ENCODE results near the gene TRRAP.

Gene TRRAP

DNA sequence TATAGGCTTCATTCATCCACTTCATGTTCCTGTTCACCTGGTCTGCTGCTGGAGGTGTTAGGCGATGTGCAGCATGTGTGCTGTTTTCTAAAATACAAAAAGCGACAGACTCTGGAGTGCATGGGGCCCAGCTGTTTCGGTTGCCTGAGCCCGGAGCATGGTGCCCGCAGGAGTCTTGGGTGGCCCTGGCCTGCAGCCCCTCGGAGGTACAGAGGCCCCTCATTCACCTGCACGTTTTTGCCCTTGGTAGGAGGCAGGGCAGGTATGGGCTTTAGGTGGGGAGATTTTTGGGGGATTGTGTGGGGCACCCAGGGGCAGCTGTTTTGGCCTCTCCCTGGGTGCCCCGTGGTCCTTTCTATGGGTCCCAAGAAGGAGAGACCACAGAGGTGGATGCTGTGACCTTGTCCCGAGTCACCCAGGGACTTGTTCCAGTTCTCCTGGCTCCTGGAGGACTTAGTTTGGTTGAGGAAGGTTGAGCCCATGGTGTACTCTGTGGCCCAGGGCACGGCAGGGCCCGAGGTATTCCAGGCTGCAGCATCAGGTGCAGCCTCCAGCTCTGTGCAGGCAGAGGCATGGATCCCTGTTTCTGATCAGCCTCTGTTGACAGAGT, 130.7 kb downstream of the TRRAP start:
- no peak for DNase-seq

GRCh38 chr7:99010281-99010680, 131.9 kb downstream of the TRRAP start:
- DNase-seq, result no peak

DNA sequence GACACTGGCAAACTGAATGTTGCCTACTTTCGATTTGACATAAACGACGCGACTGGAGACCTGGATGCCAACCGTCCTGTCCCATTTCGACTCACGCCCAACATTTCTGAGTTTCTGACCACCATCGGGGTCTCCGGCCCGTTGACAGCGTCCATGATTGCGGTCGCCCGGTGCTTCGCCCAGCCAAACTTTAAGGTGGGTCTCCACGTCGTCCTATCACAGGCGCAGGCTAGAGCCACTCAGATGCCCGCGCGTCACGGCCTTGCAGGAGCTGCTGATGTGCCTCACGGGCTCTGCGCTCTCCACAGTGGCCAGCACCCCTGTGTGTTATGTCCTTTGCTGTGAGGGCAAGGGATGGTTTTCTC, 133.0 kb downstream of the TRRAP start:
- no peak for DNase-seq

GRCh38 chr7:99011706-99012404, 133.5 kb downstream of the TRRAP start:
- DNase-seq, result no peak

GRCh38 chr7:99012722-99013121, 134.4 kb downstream of the TRRAP start:
- no peak for DNase-seq

GRCh38 chr7:99013266-99014112, 135.2 kb downstream of the TRRAP start:
- DNase-seq, result no peak

GRCh38 chr7:99014113-99014985, 136.0 kb downstream of the TRRAP start:
- no peak for DNase-seq

GRCh38 chr7:99016196-99016595, 137.9 kb downstream of the TRRAP start:
- DNase-seq, result no peak

DNA sequence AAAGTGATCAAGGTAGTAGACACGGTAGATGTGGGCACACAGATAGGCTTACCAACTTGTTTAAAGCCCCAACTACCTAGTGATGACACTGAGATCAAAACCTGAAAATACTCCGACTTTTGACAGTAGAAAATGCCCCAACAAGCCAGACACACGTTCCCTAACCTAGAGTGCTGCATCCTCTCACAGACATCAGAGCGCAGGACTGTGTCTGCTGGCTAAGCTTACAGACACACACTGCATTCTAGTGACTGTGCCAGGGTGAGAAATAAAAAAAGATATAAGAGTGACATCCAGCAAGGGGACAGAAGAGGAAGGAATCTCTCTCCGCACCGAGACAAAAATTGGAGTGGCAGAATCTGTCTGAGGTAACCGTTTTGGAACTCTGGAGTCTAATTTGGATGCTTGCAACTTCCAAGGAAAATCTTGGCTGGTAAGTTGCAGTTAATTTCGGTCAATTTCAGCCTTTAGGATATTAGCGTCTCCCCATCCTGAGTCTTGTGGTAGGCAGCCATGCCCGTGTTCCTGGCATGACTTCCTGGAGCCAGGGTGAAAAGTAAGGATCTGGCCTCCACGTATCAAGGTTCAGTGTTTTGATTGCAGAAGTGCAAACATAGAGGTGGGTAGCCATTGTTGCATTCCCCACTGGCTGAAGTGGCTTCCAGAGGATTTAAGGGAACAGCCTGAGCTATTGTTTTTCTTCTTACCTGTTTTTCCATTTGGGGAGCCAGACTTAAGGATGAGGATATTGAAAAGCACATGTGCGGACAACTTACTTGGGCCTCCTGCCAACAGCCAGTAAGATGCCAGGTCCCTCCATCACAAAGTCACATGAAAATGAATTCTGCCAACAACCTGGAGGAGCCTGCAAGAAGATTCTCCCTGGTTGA, 141.4 kb downstream of the TRRAP start:
- no peak for DNase-seq

DNA sequence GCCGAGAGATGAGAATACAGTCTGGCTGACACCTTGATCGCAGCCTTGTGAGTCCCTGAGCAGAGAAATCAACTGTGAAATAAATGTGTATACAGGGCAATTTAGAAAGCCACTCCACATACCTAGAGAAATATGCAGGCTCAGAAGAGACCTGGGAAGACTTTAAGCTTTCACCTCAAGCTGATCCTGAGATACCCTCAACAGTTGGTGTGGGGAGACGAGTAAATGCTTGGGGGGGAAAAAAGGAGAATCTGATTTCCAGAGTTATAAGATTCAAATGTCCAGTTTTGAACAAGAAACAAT, 142.0 kb downstream of the TRRAP start:
- no peak for DNase-seq

GRCh38 chr7:99021941-99022560, 143.7 kb downstream of the TRRAP start:
- no peak for DNase-seq

- DNase-seq, result no peak
Measured at GRCh38 chr7:99024066-99024465, 145.7 kb downstream of the TRRAP start.

DNA sequence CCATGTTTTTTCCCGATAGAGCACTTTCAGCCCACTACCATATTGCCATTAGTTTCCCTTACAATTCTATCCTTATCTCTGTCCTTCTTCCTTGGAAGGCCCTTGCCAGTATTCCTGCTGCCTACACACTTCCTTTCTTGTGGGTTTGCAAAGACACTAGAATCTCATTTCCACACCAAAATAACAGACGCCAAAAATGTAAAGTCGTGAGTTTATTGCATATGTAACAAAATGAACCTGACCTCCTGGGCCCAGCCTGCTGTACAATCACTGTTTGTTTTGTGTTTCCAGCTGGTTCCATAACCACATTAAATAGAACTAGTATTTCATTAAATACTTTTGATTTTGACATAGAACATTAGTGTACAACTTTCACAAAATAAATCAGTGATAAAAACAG, 148.9 kb downstream of the TRRAP start:
- DNase-seq, result no peak

DNA sequence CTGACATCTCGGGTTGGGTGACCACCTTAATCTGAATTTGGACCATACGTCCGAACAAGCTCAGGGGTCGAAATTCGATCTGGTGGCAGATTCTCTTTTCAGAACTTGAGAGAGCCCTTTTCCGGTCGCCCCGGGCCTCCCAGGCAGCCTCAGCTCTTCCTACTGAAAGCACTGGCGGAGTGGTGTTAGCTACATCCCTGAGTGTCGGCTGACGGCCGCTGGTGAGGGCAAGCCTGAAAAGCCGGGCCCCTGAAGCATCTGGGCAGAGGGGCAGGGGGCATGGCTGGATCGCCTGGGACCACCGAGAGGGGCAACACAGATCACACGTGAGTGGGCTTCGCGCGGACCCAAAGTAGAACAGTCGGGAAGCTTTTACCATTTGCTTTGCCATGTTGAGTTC, 149.5 kb downstream of the TRRAP start:
- DNase-seq, result no peak

DNA sequence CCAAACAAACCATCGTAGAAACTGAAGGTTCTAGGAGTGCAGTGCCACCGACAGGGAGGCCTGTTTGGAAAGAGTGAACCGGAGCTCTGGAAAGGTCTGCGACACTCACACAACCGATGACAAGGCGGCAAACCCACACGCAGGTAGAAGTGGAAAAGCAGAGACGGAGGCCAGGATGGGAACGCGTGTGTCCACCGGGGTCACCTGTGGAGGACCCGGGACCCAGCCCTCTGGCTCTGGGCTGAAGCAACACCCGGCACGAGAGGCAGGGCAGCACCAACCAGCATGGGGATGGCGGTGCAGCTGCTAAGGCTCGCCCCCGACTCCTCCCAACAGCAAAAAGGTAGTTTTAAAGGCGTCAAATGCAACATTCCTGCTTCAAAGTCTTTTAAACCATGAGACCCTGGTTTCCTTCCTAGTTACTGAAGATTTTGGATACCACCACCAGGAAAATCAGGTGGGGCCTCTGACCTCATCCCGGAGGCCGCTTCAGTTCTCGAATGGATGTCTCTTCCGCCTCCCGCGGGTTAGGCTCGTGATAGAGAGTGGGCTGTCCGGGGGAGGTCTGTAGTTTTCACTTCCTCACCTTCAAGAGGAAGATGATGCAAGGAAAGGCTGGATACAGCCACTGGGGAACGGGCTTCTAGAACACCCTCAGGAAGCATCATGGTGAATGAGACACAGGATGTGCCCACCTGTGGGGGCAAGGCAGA, 150.1 kb downstream of the TRRAP start:
- no peak for DNase-seq

DNA sequence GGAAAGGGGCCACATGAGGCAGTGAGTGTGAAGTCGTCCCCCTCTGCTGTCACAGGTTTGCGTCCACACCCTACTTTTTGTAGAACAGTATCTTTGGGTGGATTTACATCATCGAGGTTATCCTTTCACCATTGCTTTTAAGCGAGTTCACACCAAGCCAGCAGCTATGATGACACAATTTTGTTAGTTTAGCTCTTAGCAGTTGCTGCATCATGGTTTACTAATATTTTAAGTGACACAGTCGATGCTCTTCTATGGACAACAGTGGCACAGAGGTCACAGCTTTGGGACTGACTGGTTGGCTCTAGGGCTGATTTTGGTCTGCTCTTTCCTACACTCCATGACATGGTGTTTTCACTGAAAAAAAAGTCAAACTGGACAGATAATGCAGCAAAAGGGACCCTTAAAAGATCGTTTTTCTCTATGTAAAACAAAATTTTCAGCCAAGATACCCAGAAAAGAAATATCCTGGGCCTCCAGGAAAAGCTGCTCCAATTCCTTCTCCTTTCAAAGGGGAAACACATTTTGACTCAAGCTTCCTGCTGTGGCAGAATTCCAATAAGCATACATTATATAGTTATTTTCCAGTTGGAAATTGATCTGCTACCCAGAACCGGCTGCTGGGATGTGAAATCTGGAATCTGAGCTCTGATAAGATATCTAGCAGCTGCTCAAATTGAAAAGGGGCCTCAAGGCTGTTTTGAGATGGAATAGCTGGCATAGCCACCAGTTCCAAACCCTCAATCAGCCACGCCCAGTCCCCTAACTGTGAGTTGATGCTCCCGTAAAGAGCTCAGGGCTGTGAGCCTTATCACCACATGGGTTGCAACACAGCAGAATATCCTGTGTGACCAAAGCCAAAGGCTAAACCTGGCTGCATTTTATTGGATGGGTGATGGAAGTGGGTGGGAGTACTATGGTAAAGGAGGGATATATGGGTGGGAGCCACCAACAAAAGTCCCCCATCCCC, 151.4 kb downstream of the TRRAP start:
- no peak for DNase-seq

DNA sequence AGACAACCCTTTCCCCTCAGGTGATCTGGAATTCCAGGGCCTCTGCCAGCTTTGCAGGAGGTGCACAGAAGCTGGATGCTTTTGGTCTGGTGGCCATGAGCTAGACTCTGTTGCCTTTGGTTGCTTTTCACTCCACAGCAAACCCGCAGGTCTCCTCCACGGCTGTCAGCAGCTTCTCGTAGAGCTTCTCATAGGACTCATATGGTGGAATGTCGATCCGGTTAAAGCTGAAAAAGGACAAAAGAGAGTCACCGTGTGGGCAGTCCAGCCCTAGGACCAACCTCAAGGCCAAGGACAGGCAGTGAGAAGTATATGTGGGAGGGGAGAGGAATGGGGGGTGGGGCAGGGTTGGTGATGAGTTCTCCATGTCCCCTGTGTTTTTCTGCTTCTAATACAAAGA, 152.1 kb downstream of the TRRAP start:
- no peak for DNase-seq

GRCh38 chr7:99030951-99031350, 152.6 kb downstream of the TRRAP start:
- no peak for DNase-seq

- DNase-seq, result no peak
Measured at GRCh38 chr7:99031496-99031895, 153.2 kb downstream of the TRRAP start.

DNA sequence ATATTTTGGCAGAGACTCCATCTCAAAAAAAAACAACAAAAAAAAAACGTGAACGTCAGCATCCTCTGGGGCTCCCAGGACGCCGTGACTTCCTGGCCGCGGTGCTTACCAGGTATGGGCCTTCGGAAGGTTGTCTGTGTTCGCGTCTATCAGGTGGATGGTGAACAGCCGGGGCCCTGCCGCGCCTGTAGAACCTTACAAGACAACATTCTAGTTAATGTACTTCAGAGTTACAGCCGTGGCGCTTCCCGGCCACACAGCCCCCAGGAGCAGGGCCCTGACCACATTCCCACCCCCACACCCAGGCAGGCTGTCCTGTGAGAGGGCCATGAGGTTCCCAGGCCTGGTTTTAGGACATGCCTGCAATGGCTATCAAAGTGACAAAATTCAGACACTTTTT, 154.6 kb downstream of the TRRAP start:
- no peak for DNase-seq
